ENCODE results near the gene GSTO1.

- TF ChIP-seq GATA2 (IDR thresholded peaks at IDR 0.05; ENCODE audit: low read depth, low read length) = no peak
- no peak for TF ChIP-seq GATA3 (IDR thresholded peaks at IDR 0.05; ENCODE audit: low read depth, low read length)
Measured at GRCh38 chr10:104231784-104232612, 22.7 kb upstream of the GSTO1 start, which contains the start of gene CFAP43.
